GM19467 (cell line): Measurements from ENCODE around the gene PRKACG.
"Not testable (repeated sequence)": the region's sequence is repeated elsewhere in the genome, so short reads cannot be mapped to it uniquely, and the experiment has no call there.

ENCODE experiments used
- ATAC-seq: cut with Tn5 transposase; IDR thresholded peaks from one replicate; pipeline ENCODE4 v1.9.1; 2021; ENCODE audit warnings: mild to moderate bottlenecking, moderate library complexity; ENCODE audit not compliant: unreplicated experiment

PRKACG gene

DNA sequence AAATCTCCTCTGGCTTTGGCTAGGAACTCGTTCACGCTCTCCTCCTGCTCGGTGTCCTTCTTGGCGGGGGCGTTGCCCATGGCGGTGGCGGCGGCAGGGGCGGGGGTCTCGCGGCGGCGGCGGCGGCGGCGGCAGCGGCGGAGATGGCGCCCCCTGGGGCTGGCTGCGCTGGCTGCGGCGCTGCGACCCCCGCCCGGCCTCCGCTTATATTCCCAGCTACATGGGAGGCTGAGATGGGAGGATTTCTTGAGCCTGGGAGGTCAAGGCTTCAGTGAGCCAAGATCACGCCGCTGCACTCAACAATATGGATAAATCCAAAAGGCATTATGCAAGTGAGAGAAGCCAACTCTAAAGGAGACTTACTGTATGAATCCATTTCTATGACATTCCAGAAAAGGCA, at the start of gene PRKACG:
TSS of gene PRKACG (minus strand) at position 101 of the 400 bp plus-strand sequence. CDS start at position 80, 21 bp downstream.
- ATAC-seq = no peak

DNA sequence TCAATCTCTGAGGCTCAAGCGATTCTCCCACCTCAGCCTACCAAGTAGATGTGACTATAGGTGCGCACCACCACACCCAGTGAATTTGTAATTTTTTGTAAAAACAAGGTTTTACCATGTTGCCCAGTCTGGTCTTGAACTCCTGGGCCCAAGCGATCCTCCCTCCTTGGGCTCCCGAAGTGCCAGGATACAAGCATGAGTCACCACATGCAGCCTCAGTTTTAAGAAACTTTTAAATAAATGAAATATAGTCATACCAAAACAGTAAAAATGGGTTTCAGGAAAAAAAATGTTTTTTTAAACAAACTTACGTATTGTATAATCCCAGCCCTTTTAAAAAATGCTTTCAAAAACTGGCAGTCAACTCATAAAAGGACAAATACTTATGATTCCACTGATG, 48.3 kb upstream of the PRKACG start:
- ATAC-seq = no peak

DNA sequence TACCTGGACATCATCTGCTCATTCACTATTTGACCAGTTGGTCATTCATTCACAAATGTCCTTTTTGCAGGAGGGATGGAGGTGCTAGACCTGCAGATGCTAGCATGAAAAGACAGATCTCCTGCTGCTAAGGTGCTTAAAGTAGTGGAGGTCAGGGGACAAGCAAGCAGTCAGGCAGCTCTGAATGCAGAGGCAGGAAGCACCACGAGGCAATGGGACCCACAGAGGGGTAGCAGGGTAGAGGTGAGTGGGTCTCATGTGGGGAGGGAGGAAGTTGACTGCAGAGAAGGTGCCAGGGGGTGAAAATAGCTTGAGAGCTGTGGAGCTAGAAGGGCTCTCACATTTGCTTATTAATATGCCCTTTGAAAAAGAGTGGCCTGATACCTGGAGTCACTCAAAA, 46.9 kb upstream of the PRKACG start:
- ATAC-seq = no peak

DNA sequence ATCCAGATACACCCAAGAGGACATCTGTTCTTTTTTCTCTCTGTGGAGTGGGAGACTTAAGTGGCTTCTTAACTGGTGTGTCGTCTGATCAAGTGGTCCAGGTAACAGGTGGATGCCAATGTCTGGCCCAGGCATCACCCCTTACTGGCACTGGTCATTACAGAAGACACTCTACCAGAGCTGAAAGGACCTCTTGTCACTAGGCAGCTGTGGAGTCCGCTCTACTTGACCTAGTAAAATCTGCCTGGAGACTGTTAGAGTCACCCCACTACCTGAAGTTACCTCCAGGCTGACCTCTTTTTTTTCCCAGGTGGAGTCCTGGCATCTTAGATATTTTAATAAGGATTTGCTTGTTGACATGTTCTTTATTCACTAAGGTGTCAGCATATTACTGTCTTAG, 44.2 kb upstream of the PRKACG start:
- no peak for ATAC-seq

DNA sequence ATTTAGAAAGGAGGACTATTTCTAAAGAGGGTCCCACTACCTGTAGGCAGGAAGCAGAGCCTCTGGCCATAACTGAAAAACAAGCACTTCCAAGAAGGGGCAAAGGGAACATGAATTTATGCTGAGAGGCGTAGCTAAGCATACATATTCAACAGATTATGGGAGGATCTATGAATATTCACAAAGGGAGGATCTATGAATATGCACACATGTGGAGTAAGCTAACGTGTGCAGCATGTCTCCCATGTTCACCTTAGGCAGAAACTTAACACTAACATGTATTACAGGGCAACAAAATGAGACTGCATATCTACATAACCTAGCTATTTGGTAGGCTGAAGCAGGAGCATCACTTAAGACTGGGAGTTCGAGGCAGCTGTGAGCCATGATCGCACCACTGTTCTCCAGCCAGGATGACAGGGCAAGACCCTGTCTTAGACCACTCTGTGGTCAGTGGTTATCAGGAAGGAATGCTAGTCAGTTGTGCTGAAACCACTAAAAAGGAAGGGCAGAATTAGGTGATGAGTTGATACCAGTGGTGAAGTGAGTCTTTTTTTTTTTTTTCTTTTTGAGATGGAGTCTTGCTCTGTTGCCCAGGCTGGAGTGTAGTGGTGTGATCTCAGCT, 42.4 kb upstream of the PRKACG start:
- ATAC-seq = no peak

DNA sequence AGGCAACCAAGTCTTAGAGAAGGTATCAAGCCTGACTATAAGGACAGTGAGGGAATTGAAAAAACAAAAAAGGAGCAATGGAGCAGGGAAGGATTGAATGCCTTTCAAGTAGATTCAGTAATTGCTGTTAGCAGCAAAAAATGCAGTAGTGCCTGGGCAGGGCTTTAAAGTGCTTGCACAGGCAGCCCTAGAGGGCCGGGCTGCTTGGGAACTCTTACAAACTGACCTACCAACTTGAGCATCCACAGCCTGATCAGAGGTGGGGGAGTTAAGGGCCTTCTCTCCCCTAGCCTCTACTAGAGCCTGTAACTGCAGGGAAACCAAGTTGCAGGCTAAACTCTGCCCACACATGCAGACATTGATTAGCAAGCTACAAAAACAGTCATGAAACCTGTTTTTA, 41.1 kb upstream of the PRKACG start:
- ATAC-seq = no peak

DNA sequence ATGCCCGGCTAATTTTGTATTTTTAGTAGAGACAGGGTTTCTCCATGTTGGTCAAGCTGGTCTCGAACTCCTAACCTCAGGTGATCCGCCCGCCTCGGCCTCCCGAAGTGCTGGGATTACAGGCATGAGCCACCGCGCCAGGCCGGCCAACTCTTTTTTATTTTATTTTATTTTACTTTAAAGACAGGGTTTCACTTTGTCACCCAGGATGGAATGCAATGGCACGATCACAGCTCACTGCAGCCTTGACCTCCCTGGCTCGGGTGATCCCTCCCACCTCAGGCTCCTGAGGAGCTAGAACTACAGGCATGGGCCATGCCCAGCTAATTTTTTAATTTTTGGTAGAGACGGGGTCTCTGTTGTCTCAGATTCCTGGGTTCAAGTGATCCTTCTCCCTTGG, 37.0 kb upstream of the PRKACG start:
- not testable (repeated sequence) for ATAC-seq

DNA sequence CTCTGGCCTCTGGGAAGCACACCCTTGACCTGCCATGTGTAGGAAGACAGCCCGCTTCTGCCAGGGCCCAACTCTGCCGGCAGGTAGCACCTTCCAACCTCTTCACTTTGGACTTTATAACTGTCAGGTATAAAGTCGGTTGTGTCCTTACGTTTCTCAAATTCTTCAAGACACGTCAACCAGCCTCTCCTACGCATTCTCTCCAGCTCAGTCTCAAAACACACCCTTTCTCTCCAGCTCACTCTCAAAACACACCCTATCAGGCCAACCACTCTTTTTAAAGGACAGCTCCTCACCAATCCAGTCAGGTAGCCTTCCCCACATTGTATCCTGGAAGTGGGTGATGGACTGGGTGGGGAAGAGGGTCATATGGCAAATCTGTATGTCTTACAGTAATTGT, 35.2 kb upstream of the PRKACG start:
- ATAC-seq = no peak

DNA sequence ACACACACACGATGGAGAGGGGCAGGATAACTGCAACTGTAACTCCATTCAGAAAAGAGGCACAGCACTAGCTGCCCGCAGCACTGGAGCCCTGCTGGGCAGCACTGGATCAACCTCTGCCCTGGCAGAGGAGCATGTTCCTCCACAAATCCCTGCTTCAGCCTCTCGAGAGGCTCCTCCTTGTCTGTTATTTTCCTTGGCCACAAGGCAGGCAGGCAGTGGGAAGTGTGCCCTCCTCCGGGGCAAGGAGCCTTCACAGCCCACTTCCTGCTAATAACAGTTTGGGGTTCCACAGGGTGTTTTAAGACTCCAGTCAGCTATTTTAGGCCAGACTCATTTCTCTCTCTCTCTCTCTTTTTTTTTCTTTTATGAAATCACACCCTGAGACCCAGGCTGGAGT, 33.5 kb upstream of the PRKACG start:
- ATAC-seq = no peak

DNA sequence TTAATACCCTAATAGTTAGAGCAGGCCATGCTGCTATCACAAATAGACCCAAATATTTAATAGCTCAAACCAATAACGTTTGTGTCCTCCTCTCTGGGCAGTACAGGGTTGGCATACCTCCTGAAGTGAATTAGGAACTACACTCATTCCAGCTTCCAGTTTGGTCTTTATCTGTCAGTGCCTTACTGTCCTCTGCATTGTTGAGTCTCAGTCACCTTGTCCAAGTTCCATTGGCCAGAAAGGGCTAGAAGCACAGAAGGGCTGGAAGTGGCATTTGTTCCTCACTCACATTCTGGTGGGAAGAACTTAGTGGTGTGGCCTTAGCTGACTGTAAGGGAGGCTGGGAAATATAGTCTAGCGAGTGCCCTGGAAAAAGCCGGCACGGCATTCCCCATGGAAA, 32.8 kb upstream of the PRKACG start:
- no peak for ATAC-seq

DNA sequence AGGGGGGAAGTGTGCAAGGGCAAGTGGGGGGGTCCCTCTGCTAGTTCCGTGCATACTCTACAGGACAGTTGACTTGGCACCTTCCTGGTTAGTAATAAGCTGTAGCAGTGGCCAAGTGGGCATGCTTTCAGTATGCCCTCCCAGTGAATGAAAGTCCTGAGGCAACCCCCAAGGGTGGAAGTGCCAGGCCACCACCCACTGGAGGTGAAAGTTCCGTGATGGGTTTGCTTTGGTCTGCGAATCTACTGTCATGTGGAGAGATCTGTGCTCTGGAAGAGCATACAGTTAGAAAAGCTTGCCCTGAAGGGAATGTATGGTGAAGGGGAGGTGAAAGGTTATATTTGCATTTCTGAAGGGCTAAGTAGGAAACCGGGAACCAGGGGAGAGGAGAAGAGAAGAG, 31.9 kb upstream of the PRKACG start:
- ATAC-seq = no peak

DNA sequence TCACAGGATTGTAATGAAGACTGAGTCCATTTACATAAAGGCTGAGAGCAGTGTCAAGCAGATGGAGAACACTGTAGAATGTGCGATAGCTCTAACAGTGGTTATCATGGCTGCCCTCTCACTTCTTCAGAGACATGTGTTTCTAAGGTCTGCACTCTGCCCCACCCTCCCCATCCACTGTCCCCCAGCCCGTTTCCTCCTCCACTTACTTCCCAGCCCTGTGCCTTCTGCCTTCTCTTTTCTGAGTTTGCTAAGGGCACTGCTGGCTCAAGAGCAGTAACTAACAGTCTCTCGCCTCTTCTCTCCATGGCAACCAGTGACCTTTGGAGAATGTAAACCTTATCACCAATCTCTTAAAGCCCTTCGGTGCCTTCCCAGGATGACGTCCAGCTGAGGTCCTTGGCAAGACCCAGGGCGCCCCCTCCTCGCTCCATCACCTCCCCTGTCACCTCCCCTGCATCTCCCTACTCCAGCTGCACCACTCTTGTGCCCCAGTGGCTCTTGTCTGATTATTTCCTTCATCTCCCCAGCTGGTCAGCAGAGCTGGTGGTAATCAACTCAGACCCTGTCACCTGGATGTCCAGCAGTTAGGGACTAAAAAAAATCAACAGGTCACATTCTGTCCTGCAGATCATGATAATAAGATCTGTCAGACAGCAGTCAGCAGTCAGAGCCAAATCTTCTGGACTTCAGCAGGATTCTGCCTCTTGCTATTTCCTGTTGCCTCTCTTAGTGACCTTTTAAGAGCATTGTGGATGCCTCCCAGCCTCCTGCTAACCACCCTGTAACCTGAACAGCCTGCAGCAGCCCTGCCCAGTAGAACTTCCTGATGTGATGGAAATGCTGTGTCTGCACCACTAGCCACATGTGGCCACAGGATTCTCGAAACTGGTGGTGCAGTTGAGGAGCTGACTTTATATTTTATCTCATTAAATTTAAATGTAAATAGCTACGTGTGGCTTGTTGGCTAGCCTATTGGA, 30.6 kb upstream of the PRKACG start:
- no peak for ATAC-seq

DNA sequence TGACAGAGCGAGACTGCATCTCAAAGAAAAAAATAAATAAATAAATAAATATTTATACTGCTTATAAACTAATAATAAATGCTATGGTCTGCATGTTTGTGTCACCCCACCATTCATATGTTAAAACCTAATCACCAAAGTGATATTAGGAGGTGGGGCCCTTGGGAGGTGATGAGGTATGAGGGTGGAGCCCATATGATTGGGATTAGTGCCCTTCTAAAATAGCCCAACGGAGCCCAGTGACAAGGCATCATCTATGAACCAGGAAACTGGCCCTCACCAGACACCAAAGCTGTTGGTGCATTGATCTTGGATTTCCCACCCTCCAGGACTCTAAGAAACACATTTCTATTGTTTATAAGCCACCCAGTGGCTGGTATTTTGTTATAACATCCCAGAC, 26.7 kb upstream of the PRKACG start:
- no peak for ATAC-seq

DNA sequence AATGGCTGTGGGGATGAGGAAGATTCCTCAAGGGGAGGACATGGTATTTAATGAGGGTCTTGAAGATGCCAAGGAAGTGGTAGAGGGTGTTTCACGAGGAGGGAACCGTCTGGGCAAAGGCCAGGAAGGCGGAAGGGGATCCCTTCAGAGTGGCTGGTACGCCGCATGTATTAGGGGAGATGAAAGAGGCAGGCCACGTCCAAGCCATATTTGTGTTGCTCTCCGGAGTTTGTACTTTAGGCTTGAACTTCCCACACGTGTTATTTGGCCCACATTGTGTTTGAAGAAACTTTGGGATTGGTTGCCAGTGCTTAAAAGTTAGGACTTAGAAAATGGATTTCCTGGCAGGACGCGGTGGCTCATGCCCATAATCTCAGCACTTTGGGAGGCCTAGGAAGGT, 22.9 kb upstream of the PRKACG start:
- ATAC-seq = no peak

DNA sequence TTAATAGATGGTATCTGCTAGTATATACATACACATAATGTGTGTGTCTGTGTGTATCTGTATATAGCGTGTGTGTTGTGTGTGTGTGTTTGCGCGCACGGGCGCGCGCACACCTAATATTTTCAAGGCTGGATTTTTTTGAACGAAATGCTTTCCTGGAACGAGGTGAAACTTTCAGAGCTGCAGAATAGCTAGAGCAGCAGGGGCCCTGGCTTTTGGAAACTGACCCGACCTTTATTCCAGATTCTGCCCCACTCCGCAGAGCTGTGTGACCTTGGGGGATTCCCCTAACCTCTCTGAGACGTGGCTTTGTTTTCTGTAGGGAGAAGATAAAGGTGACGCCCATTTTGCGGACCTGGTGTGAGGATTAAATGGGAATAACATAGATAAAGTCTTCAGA, 22.4 kb upstream of the PRKACG start:
- ATAC-seq = no peak

DNA sequence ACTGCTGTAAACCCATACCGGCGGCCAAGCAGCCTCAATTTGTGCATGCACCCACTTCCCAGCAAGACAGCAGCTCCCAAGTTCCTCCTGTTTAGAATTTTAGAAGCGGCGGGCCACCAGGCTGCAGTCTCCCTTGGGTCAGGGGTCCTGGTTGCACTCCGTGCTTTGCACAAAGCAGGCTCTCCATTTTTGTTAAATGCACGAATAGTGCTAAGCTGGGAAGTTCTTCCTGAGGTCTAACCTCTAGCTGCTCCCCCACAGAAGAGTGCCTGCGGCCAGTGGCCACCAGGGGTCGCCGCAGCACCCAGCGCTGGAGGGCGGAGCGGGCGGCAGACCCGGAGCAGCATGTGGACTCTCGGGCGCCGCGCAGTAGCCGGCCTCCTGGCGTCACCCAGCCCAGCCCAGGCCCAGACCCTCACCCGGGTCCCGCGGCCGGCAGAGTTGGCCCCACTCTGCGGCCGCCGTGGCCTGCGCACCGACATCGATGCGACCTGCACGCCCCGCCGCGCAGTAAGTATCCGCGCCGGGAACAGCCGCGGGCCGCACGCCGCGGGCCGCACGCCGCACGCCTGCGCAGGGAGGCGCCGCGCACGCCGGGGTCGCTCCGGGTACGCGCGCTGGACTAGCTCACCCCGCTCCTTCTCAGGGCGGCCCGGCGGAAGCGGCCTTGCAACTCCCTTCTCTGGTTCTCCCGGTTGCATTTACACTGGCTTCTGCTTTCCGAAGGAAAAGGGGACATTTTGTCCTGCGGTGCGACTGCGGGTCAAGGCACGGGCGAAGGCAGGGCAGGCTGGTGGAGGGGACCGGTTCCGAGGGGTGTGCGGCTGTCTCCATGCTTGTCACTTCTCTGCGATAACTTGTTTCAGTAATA, 21.8 kb upstream of the PRKACG start, which contains the start of gene FXN:
TSS of gene FXN (plus strand) at position 315 of the 871 bp plus-strand sequence. CDS start at position 346, 31 bp downstream.
- ATAC-seq = peak; percentile 92

DNA sequence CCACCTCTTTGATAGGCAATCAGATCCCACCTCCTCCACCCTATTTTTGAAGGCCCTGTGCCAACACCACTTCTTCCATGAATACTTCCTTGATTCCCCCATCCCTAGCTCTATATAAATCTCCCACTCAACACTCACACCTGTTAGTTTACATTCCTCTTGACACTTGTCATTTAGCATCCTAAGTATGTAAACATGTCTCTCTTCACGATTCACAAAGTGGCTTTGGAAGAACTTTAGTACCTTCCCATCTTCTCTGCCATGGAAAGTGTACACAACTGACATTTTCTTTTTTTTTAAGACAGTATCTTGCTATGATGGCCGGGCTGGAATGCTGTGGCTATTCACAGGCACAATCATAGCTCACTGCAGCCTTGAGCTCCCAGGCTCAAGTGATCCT, 20.2 kb upstream of the PRKACG start:
- ATAC-seq = no peak

DNA sequence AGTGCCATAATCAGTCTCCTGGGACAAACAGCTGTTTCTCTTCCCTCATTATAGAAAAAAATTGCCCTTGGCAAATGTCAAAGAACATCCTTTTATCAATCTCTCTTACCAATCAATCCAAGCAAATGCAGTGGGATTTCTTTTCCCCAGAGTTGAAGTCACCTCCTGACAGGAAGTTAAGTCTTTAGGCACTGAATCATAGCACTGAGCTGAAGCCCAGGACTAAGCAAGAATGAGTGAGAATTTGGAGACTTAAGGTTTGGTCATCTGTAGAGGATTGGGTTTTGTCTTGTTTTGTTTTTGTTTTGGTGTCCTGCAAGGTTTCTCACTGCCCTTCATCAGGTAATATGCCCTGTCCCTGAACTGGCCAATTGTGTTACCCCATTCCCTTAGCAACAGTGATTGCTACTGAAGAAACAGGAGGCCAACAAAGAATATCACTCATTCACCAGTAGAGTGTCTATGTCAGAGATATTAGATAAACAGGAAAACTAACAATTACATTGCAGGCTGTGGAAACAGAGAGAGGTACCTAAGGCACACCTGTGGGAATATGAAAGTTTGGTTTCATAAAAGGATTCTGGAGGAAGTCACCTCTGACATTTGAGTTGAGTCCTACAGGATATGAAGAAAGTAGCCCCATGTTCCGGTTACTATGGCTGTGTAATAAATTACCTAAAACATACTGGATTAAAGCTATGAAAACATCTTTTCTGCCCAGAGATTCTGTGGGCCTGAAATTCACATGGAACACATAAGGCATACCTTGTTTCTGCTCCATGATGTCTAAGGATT, 17.1 kb upstream of the PRKACG start:
- ATAC-seq = no peak

DNA sequence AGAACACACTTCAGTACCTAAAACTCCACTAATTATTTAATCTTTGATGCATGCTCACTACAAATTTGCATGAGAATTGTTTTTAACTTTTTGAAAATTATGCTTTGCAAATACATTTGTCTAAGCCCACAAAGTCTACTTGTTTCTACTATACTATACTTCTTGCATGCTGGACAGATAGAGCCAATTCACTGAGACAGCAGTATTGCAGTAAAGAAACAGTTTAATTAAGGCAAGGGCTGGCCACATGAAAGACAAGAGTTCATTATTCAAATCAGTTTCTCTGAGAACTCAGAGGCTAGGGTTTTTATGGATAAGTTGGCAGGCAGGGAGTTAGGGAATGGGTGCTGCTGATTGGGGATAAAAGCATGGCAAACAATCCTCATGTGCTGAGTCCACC, 15.6 kb upstream of the PRKACG start:
- no peak for ATAC-seq

DNA sequence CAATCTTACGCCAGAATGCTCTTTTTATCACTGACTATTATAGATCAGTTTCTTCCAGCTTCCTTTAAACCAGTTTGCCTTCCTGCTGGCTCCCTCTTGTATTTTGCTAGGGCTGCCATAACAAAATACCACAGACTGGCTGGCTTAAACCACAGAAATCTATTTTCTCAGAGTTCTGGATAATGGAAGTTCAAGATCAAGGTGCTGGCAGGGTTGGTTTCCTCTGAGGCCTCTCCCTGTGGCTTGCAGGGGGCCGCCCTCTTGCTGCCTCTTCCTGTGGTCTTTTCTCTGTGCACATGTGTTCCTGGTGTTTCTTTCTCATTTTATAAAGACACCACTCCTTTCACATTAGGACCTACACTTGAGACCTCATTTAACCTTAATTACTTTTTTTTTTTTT, 14.8 kb upstream of the PRKACG start:
- ATAC-seq = no peak
